HepG2 (cell line): ENCODE data around the gene PCNT.

Experiments used
- CSRNP1 ChIP-seq: sonication (generic); formaldehyde crosslinking; IDR thresholded peaks from 2 replicates; pipeline ENCODE4 v1.8.1; 2023; ENCODE audit warnings: mild to moderate bottlenecking, missing genetic modification reagents
- ETV5 ChIP-seq: IDR thresholded peaks from 2 replicates; pipeline ENCODE4 v1.6.1; 2018; ENCODE audit warnings: missing biosample characterization, missing genetic modification reagents, inconsistent platforms, borderline replicate concordance

DNA sequence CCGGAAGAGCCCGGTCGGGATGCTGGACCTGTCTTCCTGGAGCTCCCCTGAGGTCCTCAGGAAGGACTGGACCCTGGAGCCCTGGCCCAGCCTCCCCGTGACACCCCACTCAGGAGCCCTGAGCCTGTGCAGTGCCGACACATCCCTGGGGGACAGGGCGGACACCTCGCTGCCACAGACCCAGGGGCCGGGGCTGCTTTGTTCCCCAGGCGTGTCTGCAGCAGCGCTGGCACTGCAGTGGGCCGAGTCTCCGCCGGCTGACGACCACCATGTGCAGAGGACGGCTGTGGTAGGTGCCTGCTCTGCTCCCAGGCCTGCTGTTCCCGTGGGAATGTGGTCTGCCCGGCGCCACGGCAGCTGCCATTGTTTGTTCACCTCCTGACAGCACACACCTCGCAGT, 92.6 kb downstream of the PCNT start:
- TF ChIP-seq ETV5 (CRISPR knock-in tag) (no peak), CSRNP1 (CRISPR knock-in tag) (no peak)
